ENCODE measurements around the gene TRIP12. TPM values are rescaled to one million over a fixed set of nuclear protein-coding genes. Genes with fewer than 3 reads are reported as not detected.

Gene TRIP12
- total RNA-seq, 1 donor: 249 TPM

- H3K79me2 ChIP-seq (ENCODE audit: insufficient read depth, low read length): peaks cover 98% of the 10 kb centered on the region
- no peak overlapping the region for H3K4me2 ChIP-seq (ENCODE audit: insufficient read depth, low read length)
- no peaks in the 10 kb centered on the region for H3K27me3 ChIP-seq (ENCODE audit: insufficient read depth, low read length)
- DNase-seq (ENCODE audit: insufficient read length, low spot score, missing footprints): no peak
- peaks cover 62% of the 10 kb centered on the region for H4K20me1 ChIP-seq (ENCODE audit: insufficient read depth, low read length)
- H2AFZ ChIP-seq (ENCODE audit: low read length): no peak overlapping the region
- no peaks in the 10 kb centered on the region for H3K9me3 ChIP-seq (ENCODE audit: low read depth, low read length)
- no peaks in the 10 kb centered on the region for H3K36me3 ChIP-seq (ENCODE audit: insufficient read depth, low read length)
- no peak for TF ChIP-seq CTCF (IDR thresholded peaks at IDR 0.05; ENCODE audit: extremely low read depth, low read depth, low read length)
- no peak overlapping the region for H3K27ac ChIP-seq (ENCODE audit: low read depth, low read length)
- H3K4me1 ChIP-seq (ENCODE audit: insufficient read depth, low read length): peaks cover 3% of the 10 kb centered on the region
- no peak overlapping the region for H3K4me3 ChIP-seq (ENCODE audit: insufficient read depth, low read length)
Measured at GRCh38 chr2:229896857-229897256, 25.0 kb downstream of the TRIP12 start.

- Histone ChIP-seq H3K4me3 (ENCODE audit: insufficient read depth, low read length) (no peak overlapping the region), H2AFZ (ENCODE audit: low read length) (no peak overlapping the region), H3K4me2 (ENCODE audit: insufficient read depth, low read length) (no peak overlapping the region), H4K20me1 (ENCODE audit: insufficient read depth, low read length) (peaks cover 39% of the 10 kb centered on the region), H3K36me3 (ENCODE audit: insufficient read depth, low read length) (no peaks in the 10 kb centered on the region), H3K27me3 (ENCODE audit: insufficient read depth, low read length) (no peaks in the 10 kb centered on the region), H3K4me1 (ENCODE audit: insufficient read depth, low read length) (no peaks in the 10 kb centered on the region), H3K79me2 (ENCODE audit: insufficient read depth, low read length) (peaks cover 99% of the 10 kb centered on the region), H3K9me3 (ENCODE audit: low read depth, low read length) (no peaks in the 10 kb centered on the region), H3K27ac (ENCODE audit: low read depth, low read length) (no peak overlapping the region)
- TF ChIP-seq CTCF (IDR thresholded peaks at IDR 0.05; ENCODE audit: extremely low read depth, low read depth, low read length): no peak
- DNase-seq (ENCODE audit: insufficient read length, low spot score, missing footprints): no peak
Measured at GRCh38 chr2:229889023-229889422, 32.8 kb downstream of the TRIP12 start.

GRCh38 chr2:229888031-229888430, 33.8 kb downstream of the TRIP12 start:
- no peak for TF ChIP-seq CTCF (IDR thresholded peaks at IDR 0.05; ENCODE audit: extremely low read depth, low read depth, low read length)
- no peak overlapping the region for H3K27ac ChIP-seq (ENCODE audit: low read depth, low read length)
- DNase-seq (ENCODE audit: insufficient read length, low spot score, missing footprints): no peak
- no peaks in the 10 kb centered on the region for H3K9me3 ChIP-seq (ENCODE audit: low read depth, low read length)
- peaks cover 99% of the 10 kb centered on the region for H3K79me2 ChIP-seq (ENCODE audit: insufficient read depth, low read length)
- H3K27me3 ChIP-seq (ENCODE audit: insufficient read depth, low read length): no peaks in the 10 kb centered on the region
- H3K4me2 ChIP-seq (ENCODE audit: insufficient read depth, low read length): no peak overlapping the region
- H3K4me1 ChIP-seq (ENCODE audit: insufficient read depth, low read length): no peaks in the 10 kb centered on the region
- no peak overlapping the region for H3K4me3 ChIP-seq (ENCODE audit: insufficient read depth, low read length)
- H2AFZ ChIP-seq (ENCODE audit: low read length): no peak overlapping the region
- H3K36me3 ChIP-seq (ENCODE audit: insufficient read depth, low read length): no peaks in the 10 kb centered on the region
- peaks cover 35% of the 10 kb centered on the region for H4K20me1 ChIP-seq (ENCODE audit: insufficient read depth, low read length)

- H4K20me1 ChIP-seq (ENCODE audit: insufficient read depth, low read length): peaks cover 40% of the 10 kb centered on the region
- H3K27me3 ChIP-seq (ENCODE audit: insufficient read depth, low read length): no peaks in the 10 kb centered on the region
- no peak overlapping the region for H2AFZ ChIP-seq (ENCODE audit: low read length)
- H3K36me3 ChIP-seq (ENCODE audit: insufficient read depth, low read length): no peaks in the 10 kb centered on the region
- H3K9me3 ChIP-seq (ENCODE audit: low read depth, low read length): no peaks in the 10 kb centered on the region
- peaks cover 99% of the 10 kb centered on the region for H3K79me2 ChIP-seq (ENCODE audit: insufficient read depth, low read length)
- H3K4me1 ChIP-seq (ENCODE audit: insufficient read depth, low read length): no peaks in the 10 kb centered on the region
- no peak overlapping the region for H3K27ac ChIP-seq (ENCODE audit: low read depth, low read length)
- no peak overlapping the region for H3K4me3 ChIP-seq (ENCODE audit: insufficient read depth, low read length)
- TF ChIP-seq CTCF (IDR thresholded peaks at IDR 0.05; ENCODE audit: extremely low read depth, low read depth, low read length): no peak
- no peak overlapping the region for H3K4me2 ChIP-seq (ENCODE audit: insufficient read depth, low read length)
- DNase-seq (ENCODE audit: insufficient read length, low spot score, missing footprints): no peak
Measured at GRCh38 chr2:229887441-229887840, 34.4 kb downstream of the TRIP12 start.

Measured in osteoblast (primary cell).